Endometrial microvascular endothelial cells (primary cell): ENCODE results near the gene TYW1. TPM values are rescaled to one million over a fixed set of nuclear protein-coding genes. Genes with fewer than 3 reads are reported as not detected.
"Not testable (repeated sequence)": the region's sequence is repeated elsewhere in the genome, so short reads cannot be mapped to it uniquely, and the experiment has no call there.

Experiments
- in situ Hi-C: cut with HindIII; loops from 2 replicates; pipeline ENCODE4 v1.10.0; 2017; ENCODE audit warnings: low sequenced_read_pairs, low pct_unique_long_range_greater_than_20kb; ENCODE audit errors: inconsistent ontology term
- total RNA-seq: library from RNA; depleted of rRNA; stranded (reverse); fragments of >200 nt; gene quantifications from one replicate; pipeline ENCODE4 v1.2.3, GENCODE V29; 2015; ENCODE audit errors: inconsistent ontology term

The TYW1 gene
- total RNA-seq, 1 donor from 2014 or later, result 22.4 TPM

DNA sequence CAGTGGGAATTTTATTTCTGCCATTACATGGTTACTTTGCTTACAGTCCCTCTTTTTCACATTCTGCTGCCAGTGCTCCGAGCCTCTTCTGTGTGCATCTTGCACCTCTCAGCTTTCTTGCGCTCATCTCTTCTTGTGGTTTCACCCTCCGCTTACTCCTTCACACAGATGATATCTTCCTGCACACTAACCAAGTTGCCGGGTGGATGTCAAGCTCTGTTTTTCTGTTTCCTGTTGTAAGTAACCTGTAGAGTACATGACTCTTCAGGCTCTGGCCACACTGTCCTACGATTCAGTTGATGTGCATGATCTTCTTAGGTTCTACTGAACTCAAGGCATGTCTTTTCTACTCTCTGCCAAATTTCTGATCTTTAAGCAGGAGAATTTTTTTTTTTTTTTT, 166.7 kb downstream of the TYW1 start:
- in situ Hi-C loops, result not testable (repeated sequence)

GRCh38 chr7:67171151-67171550, 174.5 kb downstream of the TYW1 start:
- in situ Hi-C loops, result not testable (repeated sequence)

DNA sequence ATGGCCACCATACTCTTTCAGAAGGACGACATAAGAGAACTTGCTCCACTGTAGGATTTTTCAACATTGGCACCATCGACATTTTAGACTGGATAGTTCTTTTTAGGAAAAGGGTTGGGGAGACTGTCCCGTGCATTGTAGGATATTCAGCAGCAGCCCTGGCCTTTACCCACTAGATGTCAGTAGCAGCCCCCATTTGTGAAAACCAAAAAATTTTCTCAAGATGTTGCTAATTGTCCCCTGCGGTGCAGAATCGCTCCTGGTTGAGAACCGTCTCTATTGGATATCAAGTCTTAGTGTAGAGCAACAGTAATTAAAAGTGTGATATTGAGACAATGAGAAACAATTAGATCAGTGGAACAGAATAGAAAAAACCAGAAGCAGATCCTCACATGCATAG, 180.1 kb downstream of the TYW1 start:
- in situ Hi-C loops, result not testable (repeated sequence)

DNA sequence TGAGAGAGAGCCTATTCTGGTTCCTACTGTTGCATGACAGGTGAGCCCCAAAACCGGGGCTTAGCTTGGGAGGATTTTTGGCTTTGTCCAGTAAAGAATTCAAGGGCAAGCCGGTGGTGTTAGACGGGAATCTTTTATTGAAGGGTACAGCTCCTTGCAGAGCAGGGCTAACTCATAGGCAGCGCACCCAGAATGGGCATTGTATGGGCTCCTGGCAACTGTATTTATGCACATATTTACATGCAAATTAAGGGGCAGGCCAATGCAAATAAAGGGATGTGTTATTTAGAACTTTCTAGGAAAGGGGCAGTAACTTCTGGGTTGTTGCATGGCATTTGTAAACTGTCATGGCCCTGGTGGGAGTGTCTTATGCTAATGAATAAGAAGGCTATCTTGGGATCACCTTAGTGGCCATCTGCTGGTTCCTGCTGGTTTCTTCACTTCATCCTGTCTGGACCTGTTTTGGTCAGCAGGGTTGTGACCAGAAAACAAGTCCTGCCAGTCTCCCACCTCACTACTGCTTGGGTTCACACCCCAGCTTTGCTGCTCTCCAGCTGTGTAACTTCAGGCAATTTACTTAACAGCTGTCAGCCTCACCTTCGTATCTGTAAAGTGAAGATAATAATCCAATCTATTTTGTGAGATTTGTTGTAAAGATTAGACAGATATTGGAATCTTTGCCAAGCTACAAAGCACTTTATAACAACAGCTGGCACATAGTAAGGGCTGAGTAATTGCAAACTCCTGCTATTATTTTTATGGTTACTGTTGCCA, 182.5 kb downstream of the TYW1 start:
- in situ Hi-C loops, result not testable (repeated sequence)

DNA sequence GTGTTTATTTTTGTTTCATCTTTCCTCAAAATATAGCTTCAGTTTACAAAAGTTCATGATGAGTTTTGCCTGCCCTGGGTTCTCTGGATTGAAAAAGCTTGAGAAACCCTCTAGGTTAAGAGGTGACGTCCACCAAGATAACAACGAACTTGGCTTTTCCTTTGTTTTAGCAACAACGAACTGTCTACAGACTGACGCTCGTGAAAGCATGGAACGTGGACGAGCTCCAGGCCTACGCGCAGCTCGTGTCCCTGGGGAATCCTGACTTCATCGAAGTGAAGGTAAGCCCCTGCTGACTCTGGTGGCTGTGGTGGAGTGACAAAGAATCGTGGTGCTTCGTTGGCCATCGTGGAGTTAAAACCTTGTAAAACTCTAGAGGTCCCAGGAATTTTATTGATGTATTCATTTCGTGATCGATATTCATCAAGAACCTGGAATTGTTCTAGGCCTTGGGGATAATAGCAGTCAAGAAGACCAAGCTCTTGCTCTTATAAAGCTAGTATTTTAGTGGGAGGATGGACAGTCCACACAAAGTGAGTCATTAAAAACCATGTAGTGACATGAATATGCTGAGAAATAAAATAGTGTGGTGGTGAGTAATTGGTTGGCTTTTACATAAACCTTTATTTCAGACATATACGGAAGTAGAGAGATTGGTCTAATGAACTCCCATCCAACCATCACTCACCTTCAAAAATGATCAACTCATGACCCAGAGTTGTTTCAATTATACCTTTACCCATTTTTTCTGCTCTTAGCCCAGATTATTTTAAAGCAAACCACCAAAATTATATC, 186.5 kb downstream of the TYW1 start:
- in situ Hi-C loops, result not testable (repeated sequence)

DNA sequence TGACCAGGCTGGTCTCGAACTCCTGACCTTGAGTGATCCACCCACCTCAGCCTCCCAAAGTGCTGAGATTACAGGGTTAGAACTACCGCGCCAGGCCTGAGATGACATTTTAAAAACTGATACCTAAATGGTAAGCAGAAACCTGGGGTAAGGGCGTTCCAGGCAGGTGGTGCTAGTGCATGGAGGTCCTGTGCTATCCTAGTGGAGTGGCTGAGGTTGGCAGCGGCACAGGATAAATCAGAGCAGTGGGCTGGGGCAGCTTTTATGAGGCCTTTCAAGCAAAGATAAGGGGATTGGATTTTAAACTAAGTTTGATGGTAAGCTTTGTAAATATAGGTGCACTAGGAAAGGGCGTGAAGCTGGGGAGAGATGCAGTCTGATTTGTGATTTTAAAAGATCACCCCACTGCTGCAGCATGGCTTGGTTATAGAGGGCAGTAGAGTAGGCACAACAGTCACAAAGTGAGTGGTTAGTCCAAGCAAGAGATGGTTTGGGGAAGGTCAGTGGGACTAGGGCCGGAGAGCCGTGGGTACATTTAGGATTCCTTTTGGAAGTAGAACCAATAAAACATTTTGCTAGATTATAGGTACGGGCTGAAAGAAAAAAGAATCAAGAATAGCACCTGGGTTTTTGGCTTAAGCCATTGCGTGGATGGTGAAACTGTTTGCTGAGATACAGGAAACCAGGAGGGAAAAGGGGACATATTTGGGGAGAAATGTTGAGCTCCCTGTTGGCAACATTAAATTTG, 188.5 kb downstream of the TYW1 start:
- in situ Hi-C loops, result not testable (repeated sequence)

- in situ Hi-C loops, result not testable (repeated sequence)
Observed at GRCh38 chr7:67185660-67186129, 189.1 kb downstream of the TYW1 start.

- in situ Hi-C loops, result not testable (repeated sequence)
Observed at GRCh38 chr7:67189160-67189559, 192.5 kb downstream of the TYW1 start.

GRCh38 chr7:67189801-67190465, 193.3 kb downstream of the TYW1 start:
- in situ Hi-C loops, result not testable (repeated sequence)

DNA sequence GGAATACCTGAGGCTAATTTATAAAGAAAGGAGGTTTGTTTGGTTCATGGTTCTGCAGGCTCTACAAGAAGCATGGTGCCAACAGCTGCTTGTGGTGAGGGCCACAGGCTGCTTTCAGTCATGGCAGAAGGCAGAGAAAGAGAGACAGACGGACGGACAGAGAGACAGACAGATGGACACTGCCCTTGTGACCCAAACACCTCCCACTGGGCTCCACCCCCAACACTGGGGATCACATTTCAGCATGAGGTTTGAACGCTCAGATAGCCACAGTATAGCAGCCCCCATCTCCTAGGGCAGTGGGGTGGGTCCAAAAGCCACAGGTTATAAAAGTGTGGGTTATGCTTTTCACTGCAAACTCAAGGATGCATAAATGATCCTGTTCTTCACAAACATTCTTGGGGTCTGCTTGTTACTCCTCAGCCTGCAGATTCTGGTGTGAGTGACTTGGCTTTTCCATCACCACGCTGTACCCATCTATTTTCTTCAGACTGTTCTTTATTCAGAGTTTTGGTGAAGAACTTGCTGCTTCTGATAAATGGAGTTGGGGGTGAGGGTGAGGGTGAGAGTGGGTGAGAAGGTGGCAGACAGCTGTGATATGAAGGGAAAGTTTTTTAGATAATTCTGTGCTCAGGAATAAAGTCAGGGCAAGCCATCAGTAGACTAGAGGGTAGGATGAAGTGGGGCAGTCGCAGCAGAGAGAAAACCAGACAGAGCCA, 194.5 kb downstream of the TYW1 start:
- in situ Hi-C loops, result not testable (repeated sequence)

DNA sequence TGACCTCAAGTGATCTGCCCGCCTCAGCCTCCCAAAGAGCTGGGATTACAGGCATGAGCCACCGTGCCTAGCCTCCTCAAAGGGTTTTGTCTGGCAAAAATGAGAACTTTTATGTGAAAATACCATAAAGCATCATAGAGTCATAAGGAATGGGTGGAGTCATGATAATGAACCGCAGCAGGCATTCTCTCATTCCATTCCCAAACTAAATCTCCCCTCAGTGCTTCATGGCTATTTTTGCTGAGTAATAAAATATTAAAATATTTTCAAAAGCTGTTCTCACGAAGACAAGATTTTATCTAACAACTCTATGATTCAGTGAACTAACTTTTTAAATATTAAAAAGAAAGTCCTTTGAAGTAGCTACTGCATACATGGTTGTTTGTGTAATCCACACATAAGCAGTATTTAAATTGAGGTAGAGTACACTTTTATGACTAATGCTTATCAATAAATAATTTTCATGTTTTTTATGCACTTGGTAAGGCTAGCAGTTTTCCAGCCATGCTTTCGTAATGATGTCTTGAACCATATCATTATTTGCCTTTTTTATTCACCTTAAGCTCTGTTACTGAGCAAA, 195.6 kb downstream of the TYW1 start:
- in situ Hi-C loops, result not testable (repeated sequence)

GRCh38 chr7:67192889-67193613, 196.4 kb downstream of the TYW1 start:
- in situ Hi-C loops, result not testable (repeated sequence)

DNA sequence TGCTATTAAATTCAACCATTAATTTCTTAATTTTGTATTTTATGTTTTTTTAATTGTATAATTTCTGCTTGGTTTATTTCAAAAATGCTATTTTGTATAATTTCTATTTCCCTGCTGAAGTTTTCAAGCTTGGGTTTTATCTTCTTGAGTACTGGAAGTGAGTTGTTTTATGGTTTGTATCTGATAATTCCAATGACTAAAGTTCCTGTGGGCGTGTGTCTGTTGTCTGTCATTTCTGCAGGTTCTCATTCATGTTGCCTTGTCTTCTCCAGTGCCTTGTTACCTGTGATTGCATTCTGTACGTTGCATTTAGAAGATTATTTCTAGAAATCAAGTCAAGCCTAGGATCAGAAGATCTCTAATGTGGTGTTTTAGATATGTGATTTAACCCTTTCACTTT, 199.5 kb downstream of the TYW1 start:
- in situ Hi-C loops, result not testable (repeated sequence)

DNA sequence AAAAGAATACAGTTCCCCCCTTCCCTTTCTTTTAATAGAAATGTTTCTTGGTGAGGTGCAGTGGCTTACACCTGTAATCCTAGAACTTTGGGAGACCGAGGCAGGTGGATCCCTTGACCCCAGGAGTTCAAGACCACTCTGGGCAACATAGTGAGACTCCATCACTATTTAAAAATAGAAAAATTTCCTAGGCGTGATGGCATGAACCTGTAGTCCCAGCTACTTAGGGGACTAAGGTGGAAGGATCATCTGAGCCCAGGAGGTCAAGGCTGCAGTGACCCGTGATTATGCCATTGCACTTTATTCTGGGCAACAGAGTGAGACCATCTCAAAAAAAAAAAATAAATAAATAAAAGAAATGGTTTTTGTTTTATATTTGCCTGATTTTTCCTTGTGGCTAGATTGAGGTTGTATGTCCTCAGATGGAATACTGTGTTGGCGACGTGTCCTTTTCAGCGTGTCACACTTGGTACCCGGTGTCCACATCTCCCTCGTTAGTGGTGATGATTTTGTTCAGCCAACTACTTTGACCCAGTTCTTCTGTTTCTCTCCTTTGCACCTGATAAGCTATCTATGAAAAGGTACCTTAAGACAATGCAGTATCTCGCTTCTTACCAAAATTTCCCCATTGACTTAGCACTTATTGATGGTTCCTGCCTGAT, 202.4 kb downstream of the TYW1 start:
- in situ Hi-C loops, result not testable (repeated sequence)

DNA sequence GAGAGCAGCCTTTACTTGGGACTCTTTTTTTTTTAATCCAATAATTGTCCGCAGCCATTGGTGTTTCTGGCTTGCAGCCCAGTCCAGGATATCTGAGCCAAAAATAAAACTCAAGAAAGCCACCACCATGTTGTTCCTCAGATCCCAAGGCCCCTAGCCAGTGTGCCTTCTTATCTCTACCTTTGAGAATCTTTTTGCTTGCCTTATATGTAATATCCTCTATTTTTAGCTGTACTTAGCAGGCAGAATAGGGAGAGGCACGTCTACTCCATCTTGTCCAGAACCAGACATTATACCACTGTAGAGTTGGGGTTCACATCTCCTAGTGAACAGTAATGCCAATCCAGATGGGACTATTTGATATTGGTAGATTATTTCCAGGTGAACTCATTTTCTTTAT, 209.1 kb downstream of the TYW1 start:
- in situ Hi-C loops, result not testable (repeated sequence)

- in situ Hi-C loops, result no loop called here
Observed at GRCh38 chr7:67206452-67206851, 209.8 kb downstream of the TYW1 start.

DNA sequence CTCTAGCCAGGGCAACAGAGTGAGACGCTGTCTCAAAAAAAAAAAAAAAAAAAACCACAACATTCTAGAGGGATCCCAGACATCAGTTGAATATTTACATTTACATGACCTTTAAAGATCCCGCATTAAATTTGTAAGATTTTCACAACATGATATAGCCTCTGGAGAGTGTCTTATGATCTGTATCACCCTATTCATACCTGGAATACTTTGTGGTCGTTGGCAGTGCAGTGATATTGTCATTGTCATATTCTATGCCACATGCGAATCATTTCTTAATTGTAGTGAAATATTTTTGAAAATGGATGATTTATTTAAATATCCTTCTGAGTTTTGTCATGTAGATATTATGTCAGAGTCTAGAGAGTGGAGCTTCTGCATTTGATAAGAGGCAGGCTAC, 212.0 kb downstream of the TYW1 start:
- in situ Hi-C loops, result not testable (repeated sequence)
